Omental fat pad (tissue), 4 donors: ENCODE measurements around the gene LIPC. TPM values are rescaled to one million over a fixed set of nuclear protein-coding genes. Genes with fewer than 3 reads are reported as not detected.

Experiments used
- ATAC-seq: fragments of 150-250 bp; one replicate; pipeline ENCODE4 v1.9.1; 2016; ENCODE audit warnings: mild to moderate bottlenecking, moderate library complexity; ENCODE audit not compliant: low FRiP score
- DNase-seq: peaks from one replicate; pipeline ENCODE4 v3.0.0-alpha.2; 2019; ENCODE audit warnings: low spot score
- total RNA-seq, 4 donors: library from RNA; depleted of rRNA; stranded (reverse); fragments of >200 nt; gene quantifications; one replicate each; pipeline ENCODE4 v1.1.0, GENCODE V29; 2016
- TF ChIP-seq, protein P1 (sequence below), 3 donors: fragments of 450-650 bp; IDR thresholded peaks; one replicate each; pipeline ENCODE4 v1.5.1; 2016 to 2017; ENCODE audit warnings: antibody characterized with exemption in 3 of 3, mild to moderate bottlenecking in 3 of 3, moderate library complexity in 2 of 3

The LIPC gene
- total RNA-seq, 4 donors from 2014 or later: 0.46 TPM; not detected in 3

DNA sequence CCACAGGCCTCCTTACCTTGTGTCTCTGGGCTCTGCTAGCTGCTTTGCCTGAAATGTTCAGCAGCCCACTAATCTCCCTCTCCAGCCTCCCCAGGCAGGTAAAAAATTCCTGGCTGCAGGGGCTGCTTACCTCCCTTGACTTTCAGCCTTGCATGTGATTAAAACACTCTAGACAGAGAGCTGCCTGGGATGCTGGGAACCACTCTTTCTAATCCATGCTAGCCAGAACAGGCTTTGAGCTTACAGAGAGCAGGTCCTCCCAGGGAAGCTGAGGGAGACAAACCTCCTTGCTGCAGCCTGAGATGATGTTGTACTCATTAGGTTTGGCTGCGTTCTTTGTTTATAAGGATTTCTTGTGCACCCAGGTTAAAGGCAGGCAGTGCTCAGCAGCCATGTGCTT is 33.7 kb upstream of the LIPC start:
- DNase-seq: no peak
- TF ChIP-seq, protein P1, sequence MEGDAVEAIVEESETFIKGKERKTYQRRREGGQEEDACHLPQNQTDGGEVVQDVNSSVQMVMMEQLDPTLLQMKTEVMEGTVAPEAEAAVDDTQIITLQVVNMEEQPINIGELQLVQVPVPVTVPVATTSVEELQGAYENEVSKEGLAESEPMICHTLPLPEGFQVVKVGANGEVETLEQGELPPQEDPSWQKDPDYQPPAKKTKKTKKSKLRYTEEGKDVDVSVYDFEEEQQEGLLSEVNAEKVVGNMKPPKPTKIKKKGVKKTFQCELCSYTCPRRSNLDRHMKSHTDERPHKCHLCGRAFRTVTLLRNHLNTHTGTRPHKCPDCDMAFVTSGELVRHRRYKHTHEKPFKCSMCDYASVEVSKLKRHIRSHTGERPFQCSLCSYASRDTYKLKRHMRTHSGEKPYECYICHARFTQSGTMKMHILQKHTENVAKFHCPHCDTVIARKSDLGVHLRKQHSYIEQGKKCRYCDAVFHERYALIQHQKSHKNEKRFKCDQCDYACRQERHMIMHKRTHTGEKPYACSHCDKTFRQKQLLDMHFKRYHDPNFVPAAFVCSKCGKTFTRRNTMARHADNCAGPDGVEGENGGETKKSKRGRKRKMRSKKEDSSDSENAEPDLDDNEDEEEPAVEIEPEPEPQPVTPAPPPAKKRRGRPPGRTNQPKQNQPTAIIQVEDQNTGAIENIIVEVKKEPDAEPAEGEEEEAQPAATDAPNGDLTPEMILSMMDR (IDR thresholded peaks at IDR 0.05): no peak
- no peak for ATAC-seq

DNA sequence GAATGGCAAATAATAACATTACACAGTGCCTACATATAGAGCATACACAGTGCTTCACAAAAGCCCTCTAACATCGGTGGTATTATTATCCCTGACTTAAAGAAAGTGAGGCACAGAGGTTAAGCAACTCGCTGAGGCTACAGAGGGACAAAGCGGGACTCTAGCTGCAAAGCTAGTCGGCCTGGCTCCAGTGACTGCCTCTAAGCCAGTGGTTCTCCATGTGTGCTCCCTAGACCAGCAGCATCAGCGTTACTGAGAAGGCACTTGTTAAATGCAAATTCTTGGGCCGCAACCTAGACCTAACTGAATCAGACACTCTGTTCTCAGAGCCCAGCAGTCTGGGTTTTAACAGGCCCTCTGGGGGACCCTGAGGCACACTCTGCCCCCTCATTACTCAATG is 33.1 kb upstream of the LIPC start:
- TF ChIP-seq, protein P1 (IDR thresholded peaks at IDR 0.05): no peak
- no peak for DNase-seq
- no peak for ATAC-seq

DNA sequence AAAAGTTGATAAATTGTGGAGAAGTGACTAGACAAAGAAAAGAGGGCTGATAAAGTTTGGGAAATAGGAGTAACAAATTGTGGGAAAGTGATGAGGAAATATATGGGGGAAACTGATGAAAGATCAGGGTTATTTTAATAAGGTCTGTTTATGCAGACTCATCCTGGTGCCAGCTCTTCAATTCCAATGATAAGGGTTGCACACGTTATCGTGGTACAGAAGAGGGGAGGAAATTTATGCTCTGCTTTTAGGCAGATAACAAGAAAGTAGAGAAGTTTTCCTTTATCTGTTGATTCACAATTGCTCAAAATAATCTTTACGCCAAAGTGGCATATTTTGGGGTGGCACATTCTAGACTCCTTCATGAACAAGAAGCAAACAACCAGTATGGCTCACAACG is 32.1 kb upstream of the LIPC start:
- TF ChIP-seq, protein P1 (IDR thresholded peaks at IDR 0.05): no peak

DNA sequence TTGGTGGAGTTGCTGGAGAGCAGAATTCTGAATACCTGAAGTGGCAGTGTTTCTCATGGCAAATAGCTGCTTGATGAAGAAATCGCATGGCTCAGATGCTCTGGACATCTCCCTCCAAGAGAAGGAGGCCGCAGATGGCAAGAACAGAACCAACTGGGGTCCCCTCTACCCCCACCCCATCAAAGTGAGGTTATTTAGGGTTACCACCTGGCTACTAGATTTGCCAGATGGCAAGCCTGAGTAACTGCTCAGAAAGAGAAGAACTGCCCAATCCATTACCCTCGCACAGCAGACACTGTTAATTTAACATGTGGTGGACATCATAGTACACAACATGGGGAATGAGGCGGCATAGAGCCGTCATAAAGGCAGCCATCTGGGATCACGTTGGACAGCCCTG is 30.5 kb upstream of the LIPC start:
- DNase-seq (no peak), ATAC-seq (no peak)
- TF ChIP-seq, protein P1 (IDR thresholded peaks at IDR 0.05): no peak

More for the DNA sequence above, 32.1 kb upstream of the LIPC start:
- no peak for DNase-seq
- ATAC-seq: no peak

DNA sequence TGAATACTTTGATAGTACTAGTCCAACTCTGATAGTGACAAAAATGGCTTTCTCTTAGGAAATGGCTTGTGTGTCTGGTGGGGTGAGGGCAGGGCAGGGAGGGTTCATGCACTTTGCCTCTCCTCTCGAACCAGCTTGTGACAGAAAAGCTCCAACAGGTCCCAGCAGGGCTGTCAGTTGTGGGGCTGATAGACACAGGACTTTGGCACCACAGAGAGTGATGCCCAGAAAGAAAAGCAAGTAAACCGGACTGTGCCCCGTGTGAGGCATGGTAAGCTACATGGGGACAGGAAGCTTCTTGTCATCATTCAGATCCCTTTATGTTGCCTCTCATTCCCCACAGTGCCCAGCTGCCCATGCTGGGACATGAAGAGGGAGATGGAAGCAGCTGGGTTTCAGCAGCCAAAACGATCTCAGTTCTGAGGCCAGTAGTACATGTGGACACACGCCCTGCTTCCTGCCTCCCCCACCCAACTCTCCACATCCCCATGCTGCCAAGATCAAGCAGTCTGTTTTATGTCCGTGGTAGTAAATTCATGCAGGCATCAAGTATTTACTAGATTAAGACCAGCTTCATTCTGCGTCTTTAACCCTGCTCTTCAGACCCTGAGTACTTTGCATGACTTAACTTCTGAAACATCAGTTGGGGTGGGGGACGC is 29.7 kb upstream of the LIPC start:
- ATAC-seq (no peak), DNase-seq (no peak)
- TF ChIP-seq, protein P1 (IDR thresholded peaks at IDR 0.05): no peak

DNA sequence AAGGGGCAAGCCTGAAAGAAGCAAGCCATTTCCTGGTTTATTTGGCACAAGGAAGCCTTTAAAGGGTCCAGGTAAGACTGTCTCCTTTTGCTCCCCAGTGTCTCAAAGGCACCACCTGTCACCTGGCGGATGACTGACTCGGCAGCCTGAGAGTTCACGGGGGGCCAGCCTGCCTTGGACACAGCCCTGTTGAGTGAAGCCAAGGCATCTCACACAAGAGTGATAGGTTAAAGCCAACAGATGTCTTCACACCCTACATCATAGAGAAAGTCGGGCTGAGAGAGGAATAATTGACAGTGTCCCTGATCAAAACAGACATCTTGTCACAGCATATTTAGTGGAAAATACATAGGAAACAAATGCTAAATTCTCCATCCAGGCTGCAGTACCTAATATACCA is 28.2 kb upstream of the LIPC start:
- ATAC-seq (no peak), DNase-seq (no peak)
- TF ChIP-seq, protein P1 (IDR thresholded peaks at IDR 0.05): no peak

DNA sequence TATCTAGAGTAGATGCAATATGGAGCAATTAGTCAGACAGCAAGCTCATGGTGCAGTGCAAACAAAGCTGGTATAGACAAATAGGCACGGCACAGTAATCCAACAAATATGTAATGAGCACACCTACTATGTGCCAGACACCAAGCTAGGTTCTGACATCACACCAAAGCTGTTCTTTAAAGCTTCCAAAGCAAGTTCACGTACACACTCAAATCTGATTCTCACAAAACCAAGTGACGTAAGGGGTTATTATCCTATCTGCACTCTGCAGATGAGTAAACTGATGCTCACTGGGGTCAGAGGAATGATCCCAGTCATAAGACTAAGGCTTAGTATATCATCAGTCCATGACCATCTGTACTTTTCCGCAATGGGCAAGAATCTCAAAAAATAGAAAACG is 27.8 kb upstream of the LIPC start:
- DNase-seq (no peak), ATAC-seq (no peak)
- TF ChIP-seq, protein P1 (IDR thresholded peaks at IDR 0.05): no peak
